GM20431 (cell line): ENCODE results near the gene CNPY2.
"Not testable (repeated sequence)": the region's sequence is repeated elsewhere in the genome, so short reads cannot be mapped to it uniquely, and the experiment has no call there.

Source experiments
- in situ Hi-C: fragments of 300-500 bp; cut with MseI, MboI; formaldehyde crosslinking; loops from one replicate; pipeline ENCODE4 v1.15.0; 2020; ENCODE audit warnings: low sequenced_read_pairs; ENCODE audit not compliant: unreplicated experiment

Gene CNPY2

GRCh38 chr12:56262955-56263354, 52.8 kb downstream of the CNPY2 start:
- in situ Hi-C loops, result not testable (repeated sequence)

GRCh38 chr12:56261503-56262232, 54.1 kb downstream of the CNPY2 start:
- in situ Hi-C loops, result no loop called here

DNA sequence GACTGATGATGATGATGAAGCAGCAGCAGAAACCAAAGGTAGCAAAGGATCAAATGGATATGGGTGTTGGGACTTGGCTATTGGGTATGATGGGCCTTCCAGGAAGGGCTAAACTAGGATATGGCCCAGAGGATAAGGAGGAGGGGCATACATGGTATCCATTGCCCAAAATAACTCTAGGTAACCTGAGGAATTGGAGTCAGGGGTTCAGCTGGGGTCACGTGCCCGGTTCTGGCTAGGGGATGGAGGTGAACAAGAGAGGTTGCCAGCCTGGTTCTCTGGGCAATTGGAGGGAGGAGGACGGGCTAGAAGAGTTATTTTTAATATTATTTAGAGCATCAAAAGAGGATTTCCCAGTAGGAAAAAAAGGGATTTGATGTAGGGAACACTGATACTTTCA, 54.9 kb downstream of the CNPY2 start:
- in situ Hi-C loops, result no loop called here

DNA sequence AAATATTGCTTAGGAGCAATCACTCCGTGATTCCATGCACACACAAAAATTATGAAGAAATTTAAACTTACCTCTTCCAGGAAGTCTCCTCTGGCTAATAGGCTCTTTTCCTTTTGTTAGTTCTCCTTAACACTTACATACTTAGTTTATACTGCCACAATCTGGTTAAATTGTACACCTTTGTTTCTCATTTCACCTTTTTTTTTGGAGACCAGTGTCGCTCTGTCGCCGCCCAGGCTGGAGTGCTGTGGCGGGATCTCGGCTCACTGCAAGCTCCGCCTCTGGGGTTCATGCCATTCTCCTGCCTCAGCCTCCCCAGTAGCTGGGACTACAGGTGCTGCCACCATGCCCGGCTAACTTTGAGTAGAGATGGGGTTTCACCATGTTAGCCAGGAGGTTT, 55.4 kb downstream of the CNPY2 start:
- in situ Hi-C loops, result no loop called here
